Stimulated activated CD4-positive, alpha-beta T cell treated with anti-CD3 and anti-CD28 coated beads, TNF-alpha, amount 100 ng/mL, for 1 hour (primary cell): ENCODE measurements around the gene KLF7.
A peak's percentile ranks its signal among the peaks of the same experiment; 100 is the strongest.

ENCODE experiments used
- DNase-seq, 3 donors: peaks; one replicate each; pipeline ENCODE4 v3.0.0-alpha.2; 2020; ENCODE audit warnings: low read depth in 3 of 3, low spot score in 1 of 3

Gene KLF7

GRCh38 chr2:207095963-207096362 is 69.8 kb downstream of the KLF7 start:
- DNase-seq, result no peak

DNA sequence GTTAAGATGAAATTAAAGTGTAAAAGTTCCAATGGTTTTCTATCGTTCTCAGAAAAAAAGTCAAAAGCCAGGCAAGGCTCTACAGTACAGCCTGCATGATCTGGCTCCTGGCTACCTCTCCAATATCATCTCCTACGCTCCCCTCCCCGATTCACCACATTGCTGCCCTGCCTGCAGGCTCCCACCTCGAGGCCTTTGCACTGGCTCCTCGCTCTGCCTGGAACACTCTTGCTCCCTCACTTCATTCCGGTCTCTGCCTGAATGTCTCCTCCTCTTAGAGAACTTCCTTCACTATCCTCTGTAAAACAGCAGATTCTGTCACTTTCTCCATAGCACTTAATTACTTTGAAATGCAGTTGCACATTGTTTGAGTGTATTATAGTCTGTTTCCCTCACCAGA is 72.5 kb downstream of the KLF7 start:
- no peak for DNase-seq

- DNase-seq, result no peak
Observed at GRCh38 chr2:207092818-207093217, 72.9 kb downstream of the KLF7 start.

DNA sequence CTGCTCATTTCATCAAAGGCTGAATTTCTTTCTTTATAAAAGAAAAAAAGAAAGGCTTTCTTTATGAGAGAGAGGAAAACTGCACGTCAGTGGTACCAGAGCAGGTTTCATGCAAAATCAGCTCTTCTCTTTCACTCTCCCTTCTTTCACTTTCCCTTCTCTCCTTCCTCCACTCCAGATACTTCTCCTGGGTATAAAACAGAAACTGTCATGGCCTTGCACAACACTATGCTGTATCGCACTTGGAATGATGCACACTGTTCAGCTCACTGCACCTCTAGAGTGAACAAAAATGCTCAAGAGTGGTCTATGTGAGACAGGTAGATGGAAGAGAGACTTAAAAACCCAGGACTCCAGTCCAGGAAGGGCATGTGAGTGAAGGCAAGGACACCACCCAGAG is 73.8 kb downstream of the KLF7 start:
- DNase-seq, result no peak

DNA sequence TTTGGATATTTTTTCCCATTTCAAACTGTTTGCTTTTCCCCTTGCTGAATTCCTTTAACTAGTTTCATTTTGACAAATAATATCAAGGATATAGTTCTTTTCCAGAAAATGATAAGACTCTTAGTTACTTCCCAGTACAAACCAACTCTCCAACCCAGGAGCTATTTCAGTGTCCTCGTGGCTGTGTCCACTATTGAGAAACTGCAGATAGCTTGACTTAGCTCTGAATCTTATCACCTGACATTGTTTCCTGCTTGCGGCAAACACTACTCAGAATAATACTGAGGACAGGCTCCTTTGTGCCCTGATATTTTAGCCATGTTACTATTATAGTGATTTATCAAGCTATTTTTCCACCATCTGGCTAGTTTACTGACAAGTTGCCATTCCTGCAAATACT is 74.6 kb downstream of the KLF7 start:
- no peak for DNase-seq

DNA sequence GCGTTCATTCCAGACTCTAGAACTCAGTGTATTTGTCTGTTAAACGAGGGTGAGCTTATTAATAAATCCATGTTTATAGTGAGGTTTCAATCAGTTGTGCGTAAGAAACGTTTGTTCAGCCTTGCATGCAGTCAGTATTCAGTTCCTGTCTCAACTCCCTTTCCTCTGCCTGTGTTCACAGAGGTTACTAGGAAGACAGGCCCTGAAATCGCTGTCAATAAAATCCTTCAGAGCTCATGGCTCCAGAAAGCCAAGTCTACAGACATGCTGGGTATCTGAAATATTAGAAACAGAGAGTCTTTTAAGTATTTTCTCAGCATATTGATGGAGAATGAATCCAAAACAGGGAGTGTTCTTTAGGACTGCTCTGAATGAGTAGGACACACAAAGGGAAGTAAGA is 75.4 kb downstream of the KLF7 start:
- DNase-seq, result no peak

DNA sequence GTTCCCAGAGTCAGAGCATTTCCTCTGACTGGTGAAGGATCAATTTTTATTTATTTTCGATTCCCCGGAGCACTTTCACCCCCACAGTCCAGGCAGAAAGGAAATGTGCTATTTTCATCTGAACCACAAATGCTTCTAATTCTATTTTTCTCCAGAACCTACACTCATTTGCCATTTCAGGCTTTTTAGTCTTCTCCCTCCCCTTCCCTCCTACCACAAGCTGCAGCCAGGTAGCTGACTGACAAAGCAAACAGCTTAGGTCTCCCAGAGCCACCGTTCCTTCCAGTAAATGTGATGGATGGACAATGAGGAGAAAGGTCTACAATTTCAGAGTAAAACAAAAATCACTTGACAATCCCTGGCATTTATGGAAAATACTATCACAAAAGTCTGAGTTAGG is 76.9 kb downstream of the KLF7 start:
- DNase-seq, result no peak

DNA sequence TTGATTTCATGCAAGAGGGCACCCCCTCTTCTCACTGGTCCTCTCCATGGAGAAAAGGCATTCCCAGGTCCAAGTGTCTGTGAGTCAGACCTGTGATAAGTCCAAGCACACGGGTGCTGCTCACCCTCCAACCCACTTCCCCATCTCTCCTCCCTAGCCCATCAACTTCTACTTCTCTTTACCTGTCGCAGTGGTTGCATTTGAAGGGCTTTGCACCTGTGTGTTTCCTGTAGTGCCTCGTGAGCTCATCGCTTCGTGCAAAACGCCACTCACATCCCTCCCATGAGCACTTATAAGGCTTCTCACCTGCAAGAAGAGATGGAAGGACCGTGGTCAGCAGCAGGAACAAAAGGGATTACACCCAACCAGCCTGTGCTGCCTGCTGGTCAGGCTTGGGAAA is 77.5 kb downstream of the KLF7 start:
- DNase-seq, result no peak

- DNase-seq, result no peak
Observed at GRCh38 chr2:207087046-207087902, 78.5 kb downstream of the KLF7 start.

DNA sequence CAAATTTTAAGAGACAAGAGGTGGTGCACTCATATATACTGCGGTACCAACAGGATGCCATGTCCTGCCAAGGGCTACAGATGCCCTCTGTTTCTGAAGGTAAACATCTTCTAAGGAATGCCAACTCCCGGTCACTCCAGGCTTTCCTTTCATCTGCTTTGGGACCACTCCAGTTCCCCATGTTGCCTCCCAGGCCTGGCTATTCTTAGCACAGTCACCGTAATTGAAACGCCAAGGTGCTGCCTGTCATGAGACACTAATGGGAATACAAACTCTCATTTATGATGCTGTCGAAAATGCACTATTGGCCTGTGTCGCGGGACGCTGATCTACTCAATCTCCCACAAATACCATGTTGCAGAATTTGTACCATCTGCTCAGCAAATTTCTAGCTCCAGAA is 79.6 kb downstream of the KLF7 start:
- DNase-seq, result no peak

- no peak for DNase-seq
Observed at GRCh38 chr2:207085110-207085509, 80.6 kb downstream of the KLF7 start.

DNA sequence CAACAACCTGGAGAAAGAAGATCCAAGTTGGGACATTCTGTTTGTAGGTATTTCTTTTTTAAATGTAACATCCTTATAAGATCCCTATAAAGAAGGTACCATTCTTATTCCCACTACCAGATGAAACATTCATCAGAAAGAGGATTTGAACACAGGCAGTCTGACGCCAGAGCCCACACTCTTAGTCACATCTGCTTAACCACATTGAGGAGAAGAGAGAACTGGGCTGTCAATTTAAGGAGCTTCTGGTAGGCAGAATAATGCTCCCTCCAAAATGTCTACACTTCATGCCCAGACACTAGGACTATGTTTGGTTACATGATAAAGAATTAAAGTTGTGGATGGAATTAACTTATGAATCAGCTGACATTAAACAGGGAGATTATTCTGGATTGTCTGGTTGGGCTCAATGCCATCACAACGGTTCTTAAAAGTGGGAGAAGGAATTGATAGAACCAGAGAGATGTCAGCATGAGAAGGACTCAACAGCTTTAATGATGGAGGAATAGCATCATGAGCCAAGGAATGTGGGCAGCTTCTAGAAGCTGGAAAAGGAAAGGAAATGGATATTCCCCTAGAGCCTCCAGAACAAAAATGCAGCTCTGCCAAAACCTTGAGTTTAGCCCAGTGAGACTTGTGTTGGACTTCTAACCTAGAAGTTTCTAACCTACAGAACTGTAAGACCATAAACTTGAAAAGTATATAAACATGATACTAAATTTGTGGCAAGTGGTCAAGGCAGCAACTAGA is 82.2 kb downstream of the KLF7 start:
- DNase-seq, result no peak

GRCh38 chr2:207082619-207083018 is 83.1 kb downstream of the KLF7 start:
- DNase-seq, result no peak

DNA sequence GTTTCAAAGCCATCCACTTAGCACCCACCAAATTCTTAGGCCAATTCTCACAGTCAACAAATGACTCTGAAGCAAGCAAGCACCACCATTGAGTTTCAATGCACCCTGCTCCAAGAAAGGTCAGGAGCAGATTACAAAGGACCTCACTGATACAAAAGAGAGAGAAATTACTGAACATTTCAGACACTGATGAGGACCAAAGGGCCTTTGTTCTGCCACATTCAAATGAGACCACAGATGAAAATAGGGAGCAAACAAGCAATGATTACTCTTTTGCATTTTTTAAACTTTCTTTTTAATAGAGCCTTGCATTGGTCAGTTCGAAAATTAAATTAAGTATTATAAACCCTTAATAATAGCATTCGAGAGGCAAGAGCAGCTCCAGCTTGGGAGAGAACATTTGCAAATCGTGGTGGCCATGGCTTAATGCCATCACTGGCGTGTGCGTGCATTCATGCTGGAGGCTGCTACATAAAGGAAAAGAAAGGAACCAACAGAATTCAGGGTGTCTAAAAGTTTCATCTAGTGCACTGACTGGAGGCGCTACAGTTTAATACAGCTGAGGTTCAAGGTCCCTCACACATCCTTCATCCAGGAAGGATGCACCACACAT is 87.5 kb downstream of the KLF7 start:
- DNase-seq, result no peak

DNA sequence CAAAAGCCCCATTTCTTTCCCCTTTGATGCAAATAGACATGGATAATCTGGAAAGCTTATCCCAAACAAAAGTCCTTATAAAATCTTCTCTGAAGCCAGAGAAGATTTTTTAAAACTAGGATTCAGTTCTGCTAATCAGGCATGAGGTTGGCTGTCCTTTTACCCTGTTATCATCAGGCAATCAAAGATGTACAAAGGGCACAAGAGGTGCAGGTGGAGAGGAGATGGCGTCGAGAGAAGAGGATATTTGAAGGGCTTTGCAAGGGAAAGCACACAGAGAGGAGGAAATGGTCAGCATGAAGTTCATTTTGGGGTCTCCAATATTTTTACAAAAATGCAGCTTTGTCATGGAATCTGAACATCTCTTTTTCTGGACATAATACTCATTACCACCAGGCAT is 88.5 kb downstream of the KLF7 start:
- no peak for DNase-seq

DNA sequence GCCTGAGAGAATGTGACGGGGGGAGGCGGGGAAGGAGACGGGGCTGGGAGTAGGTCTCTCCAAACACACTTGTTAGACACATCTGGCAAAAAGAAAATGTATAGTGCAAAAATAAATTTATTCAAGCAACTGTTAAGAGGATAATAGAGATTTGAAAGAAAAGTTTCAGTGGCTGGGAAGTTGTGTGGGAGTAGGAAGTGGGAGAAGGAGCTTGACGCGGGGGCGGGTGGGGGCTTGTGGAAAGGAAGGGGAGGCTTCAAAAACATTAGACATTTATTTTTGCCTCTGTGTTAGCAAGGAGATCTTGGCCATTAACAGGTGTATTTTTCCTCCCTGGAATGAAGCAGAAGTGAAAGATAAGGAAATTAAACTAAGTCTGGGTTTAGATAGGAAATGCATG is 90.3 kb downstream of the KLF7 start:
- no peak for DNase-seq

GRCh38 chr2:207073801-207074678 is 91.7 kb downstream of the KLF7 start:
- peak in 1 of 3 donors; percentile 4 for DNase-seq

DNA sequence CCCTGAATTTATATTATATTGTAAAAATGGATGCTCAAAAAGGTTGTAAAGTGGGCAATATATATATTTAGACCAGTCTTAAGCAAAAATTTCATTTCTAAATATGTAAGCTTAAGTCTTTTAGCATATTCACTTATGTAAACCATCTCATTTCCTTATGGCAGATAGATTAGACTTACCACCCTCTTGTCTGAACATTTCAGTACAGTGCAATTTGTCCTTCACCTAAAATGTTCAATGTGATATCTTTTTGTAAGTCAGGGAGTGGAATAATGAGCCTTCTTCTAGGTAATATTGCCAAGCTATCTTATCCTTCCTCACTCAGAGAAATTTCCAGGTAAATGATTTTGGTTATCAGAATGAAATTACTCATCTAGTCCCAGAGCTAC is 92.3 kb downstream of the KLF7 start:
- no peak for DNase-seq

DNA sequence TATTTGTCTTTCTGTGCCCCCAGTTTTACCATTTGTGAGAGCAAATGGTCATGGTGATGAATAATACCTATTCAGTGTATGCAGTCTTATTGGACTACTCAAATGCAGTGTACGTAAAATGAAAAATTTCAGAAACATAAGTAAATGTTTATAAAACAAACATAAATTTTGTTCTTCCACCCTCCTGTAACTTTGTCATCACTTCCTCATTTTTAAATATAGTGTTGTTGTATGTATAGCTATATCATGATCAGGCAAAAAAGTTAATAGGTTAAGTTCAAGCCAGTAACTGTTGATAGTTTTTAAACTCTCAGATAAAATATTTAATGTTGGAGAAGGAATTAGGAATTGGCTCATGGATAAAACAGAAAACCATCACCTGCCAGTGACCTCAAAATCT is 93.2 kb downstream of the KLF7 start:
- no peak for DNase-seq

- DNase-seq, result no peak
Observed at GRCh38 chr2:207071820-207072219, 93.9 kb downstream of the KLF7 start.

DNA sequence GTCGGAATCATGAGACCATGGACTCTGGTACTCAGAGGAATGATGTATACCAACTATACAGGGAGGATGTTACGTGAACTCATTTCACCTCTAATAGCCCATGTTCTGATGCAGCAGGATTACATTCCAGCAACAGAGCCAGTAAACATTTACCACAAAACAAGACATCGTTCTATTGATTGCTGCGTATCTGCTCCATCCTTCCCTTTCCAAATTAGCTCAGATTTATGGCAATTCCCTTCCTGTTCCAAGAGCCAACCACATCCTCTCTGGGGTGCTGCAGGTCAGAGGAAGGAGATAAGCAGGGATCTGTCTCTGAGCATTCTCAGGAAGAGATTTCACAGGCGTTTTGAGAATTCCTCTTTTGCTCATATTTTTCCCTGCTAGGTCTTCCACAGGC is 98.3 kb downstream of the KLF7 start:
- DNase-seq, result no peak
